Tibial artery (tissue), 4 donors: ENCODE results near the gene AMER3.

Experiments used
- DNase-seq, 2 donors: peaks; one replicate each; pipeline ENCODE4 v3.0.0-alpha.2; 2019
- H3K27ac ChIP-seq, 2 donors: fragments of 200-600 bp; sonication (generic) in 1 of 2; 1 replicate in 1 of 2; 2 replicates in 1 of 2; pipeline ENCODE4 v1.5.1; 2018 to 2019; ENCODE audit warnings: mild to moderate bottlenecking in 1 of 2
- H3K27me3 ChIP-seq, 2 donors: fragments of 200-600 bp; sonication (generic) in 1 of 2; one replicate each; pipeline versions ENCODE4 v1.5.1 to v1.6.0; 2016 to 2019
- H3K36me3 ChIP-seq, 3 donors: fragments of 200-600 bp; sonication (generic) in 2 of 3; one replicate each; pipeline ENCODE4 v1.5.1; 2016 to 2019; ENCODE audit warnings: mild to moderate bottlenecking in 2 of 3
- H3K4me1 ChIP-seq, 4 donors: fragments of 200-600 bp; sonication (generic) in 2 of 4; 1 replicate in 3 of 4; 2 replicates in 1 of 4; pipeline ENCODE4 v1.5.1; 2016 to 2019
- H3K4me3 ChIP-seq, 2 donors: fragments of 200-600 bp; sonication (generic) in 1 of 2; 1 replicate in 1 of 2; 2 replicates in 1 of 2; pipeline ENCODE4 v1.5.1; 2018 to 2019; ENCODE audit warnings: mild to moderate bottlenecking in 2 of 2
- H3K9me3 ChIP-seq, 3 donors: fragments of 200-600 bp; sonication (generic) in 1 of 3; one replicate each; pipeline ENCODE4 v1.5.1; 2016 to 2019
- CTCF ChIP-seq, 2 experiments: fragments of 200-600 bp in 1 of 2; fragments of 450-650 bp in 1 of 2; IDR thresholded peaks; one replicate each; pipeline ENCODE4 v1.5.1; 2017 to 2019; ENCODE audit warnings: antibody characterized with exemption in 2 of 2, mild to moderate bottlenecking in 1 of 2, moderate library complexity in 1 of 2
- intact Hi-C: fragments of 100-400 bp; cut with DNase I; formaldehyde crosslinking; loops from one replicate; pipeline ENCODE4 v1.15.0; 2023; ENCODE audit warnings: low total_unique reads

AMER3 gene

GRCh38 chr2:130798472-130799218, 43.3 kb downstream of the AMER3 start:
- TF ChIP-seq CTCF (IDR thresholded peaks at IDR 0.05): no peak
- intact Hi-C loops: loop anchor here (2.0 to 5.0 kb wide), 2 partner anchors 74 to 119 kb away; no protein-coding TSS in a partner anchor
- Histone ChIP-seq H3K27ac (peak overlapping the region; percentile 88 to 96), H3K4me3 (peak overlapping the region; percentile 60 to 72), H3K4me1 (peaks cover 0 to 16% (median 11%) of the 10 kb centered on the region in 4 donors), H3K36me3 (no peaks in the 10 kb centered on the region), H3K9me3 (no peaks in the 10 kb centered on the region), H3K27me3 (no peaks in the 10 kb centered on the region)
- DNase-seq: peak in 1 of 2 donors; percentile 74

GRCh38 chr2:130799295-130799694, 44.0 kb downstream of the AMER3 start:
- Histone ChIP-seq H3K4me3 (no peak overlapping the region), H3K9me3 (no peaks in the 10 kb centered on the region), H3K27ac (peak overlapping the region in 1 of 2 donors; percentile 96), H3K4me1 (peaks cover 0 to 16% (median 11%) of the 10 kb centered on the region in 4 donors), H3K36me3 (no peaks in the 10 kb centered on the region), H3K27me3 (no peaks in the 10 kb centered on the region)
- intact Hi-C loops: loop anchor here (2.0 to 5.0 kb wide), 2 partner anchors 74 to 118 kb away; no protein-coding TSS in a partner anchor
- TF ChIP-seq CTCF (IDR thresholded peaks at IDR 0.05): no peak
- DNase-seq: no peak

GRCh38 chr2:130805613-130806012, 50.3 kb downstream of the AMER3 start:
- no peaks in the 10 kb centered on the region for H3K4me1 ChIP-seq
- H3K36me3 ChIP-seq: no peaks in the 10 kb centered on the region
- intact Hi-C loops: no loop called here
- H3K9me3 ChIP-seq: no peaks in the 10 kb centered on the region
- no peak overlapping the region for H3K27ac ChIP-seq
- H3K4me3 ChIP-seq: no peak overlapping the region
- no peak for TF ChIP-seq CTCF (IDR thresholded peaks at IDR 0.05)
- peaks cover 0 to 5% of the 10 kb centered on the region in 2 donors for H3K27me3 ChIP-seq
- DNase-seq: no peak

- H3K27ac ChIP-seq: no peak overlapping the region
These were observed 51.0 kb downstream of the AMER3 start for GRCh38 chr2:130806370-130806769.

GRCh38 chr2:130807659-130808385, 52.5 kb downstream of the AMER3 start:
- intact Hi-C loops: no loop called here
- H3K4me1 ChIP-seq: no peaks in the 10 kb centered on the region
- H3K36me3 ChIP-seq: no peaks in the 10 kb centered on the region
- H3K4me3 ChIP-seq: no peak overlapping the region
- peaks cover 0 to 5% of the 10 kb centered on the region in 2 donors for H3K27me3 ChIP-seq
- H3K9me3 ChIP-seq: no peaks in the 10 kb centered on the region
- H3K27ac ChIP-seq: no peak overlapping the region
- no peak for TF ChIP-seq CTCF (IDR thresholded peaks at IDR 0.05)
- DNase-seq: no peak

More at GRCh38 chr2:130806370-130806769, 51.0 kb downstream of the AMER3 start:
- Histone ChIP-seq H3K4me1 (no peaks in the 10 kb centered on the region), H3K27me3 (peaks cover 0 to 5% of the 10 kb centered on the region in 2 donors), H3K4me3 (no peak overlapping the region), H3K9me3 (no peaks in the 10 kb centered on the region), H3K36me3 (no peaks in the 10 kb centered on the region)
- TF ChIP-seq CTCF (IDR thresholded peaks at IDR 0.05): no peak
- DNase-seq: no peak
- intact Hi-C loops: no loop called here
